Jurkat, Clone E6-1 (cell line): ENCODE measurements around the gene PSMA7. TPM values are rescaled to one million over a fixed set of nuclear protein-coding genes. Genes with fewer than 3 reads are reported as not detected.

Source experiments
- DNase-seq: peaks from one replicate; pipeline ENCODE4 v3.0.0-alpha.2; 2011; ENCODE audit warnings: low read depth, low spot score
- H3K4me3 ChIP-seq: 2 replicates; pipeline ENCODE4 v1.5.1; 2011; ENCODE audit warnings: mild to moderate bottlenecking, low read length, control low read depth, moderate library complexity
- polyA plus RNA-seq: library from polyadenylated mRNA; unstranded; fragments of >200 nt; gene quantifications from one replicate; pipeline ENCODE4 v1.2.1, GENCODE V29; 2012; ENCODE audit warnings: missing spikeins; ENCODE audit not compliant: insufficient read length, insufficient read depth

PSMA7 gene
- polyA plus RNA-seq: 375 TPM

DNA sequence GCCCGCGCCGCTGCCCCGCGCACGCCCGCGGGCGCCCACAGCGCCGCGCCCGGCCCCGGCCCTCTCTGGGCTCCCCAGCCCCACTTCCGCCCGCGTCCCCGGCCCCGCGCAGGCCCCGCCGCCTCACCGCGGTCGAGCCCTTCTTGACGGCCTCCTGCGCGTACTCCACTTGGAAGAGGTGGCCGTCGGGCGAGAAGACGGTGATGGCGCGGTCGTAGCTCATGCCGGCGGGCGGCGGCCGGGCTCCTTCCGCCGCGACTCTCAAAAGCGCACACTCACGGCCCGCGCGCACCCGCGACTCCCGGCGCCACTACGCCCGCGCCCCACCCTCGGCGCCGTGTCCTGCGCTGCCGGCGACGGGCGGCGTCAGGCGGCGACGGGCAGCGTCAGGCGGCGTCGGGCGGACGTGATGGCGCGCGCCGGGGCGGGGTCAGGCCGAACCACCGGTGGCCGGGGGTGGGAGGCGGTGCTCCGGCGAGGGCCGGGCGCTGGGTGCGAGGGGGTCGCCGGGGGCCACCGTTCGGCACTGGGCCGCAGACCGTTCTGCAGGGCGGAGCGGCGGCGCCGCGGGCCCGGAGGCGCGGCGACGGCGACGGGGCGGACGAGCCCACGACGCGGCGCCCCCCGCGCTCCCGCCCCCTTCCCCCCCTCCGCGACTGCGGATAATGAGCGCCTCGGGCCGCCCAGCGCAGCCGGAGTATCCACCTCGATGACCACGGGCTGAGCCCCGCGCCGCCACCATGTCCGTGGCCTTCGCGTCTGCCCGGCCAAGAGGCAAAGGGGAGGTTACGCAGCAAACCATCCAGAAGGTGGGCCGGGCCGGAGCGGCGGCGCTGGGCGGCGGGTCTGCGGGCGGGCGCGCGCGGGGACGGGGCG is at the start of gene PSMA7, which contains the start of gene SS18L1:
PSMA7 (minus strand) TSS at position 314 of the 876 bp plus-strand sequence; CDS start at position 223, 91 bp downstream.
SS18L1 (plus strand) TSS at position 689 of the 876 bp plus-strand sequence; CDS start at position 741, 52 bp downstream.
- H3K4me3 ChIP-seq: peak within 1 kb of the TSS; percentile 78
- DNase-seq: peak; percentile 64

DNA sequence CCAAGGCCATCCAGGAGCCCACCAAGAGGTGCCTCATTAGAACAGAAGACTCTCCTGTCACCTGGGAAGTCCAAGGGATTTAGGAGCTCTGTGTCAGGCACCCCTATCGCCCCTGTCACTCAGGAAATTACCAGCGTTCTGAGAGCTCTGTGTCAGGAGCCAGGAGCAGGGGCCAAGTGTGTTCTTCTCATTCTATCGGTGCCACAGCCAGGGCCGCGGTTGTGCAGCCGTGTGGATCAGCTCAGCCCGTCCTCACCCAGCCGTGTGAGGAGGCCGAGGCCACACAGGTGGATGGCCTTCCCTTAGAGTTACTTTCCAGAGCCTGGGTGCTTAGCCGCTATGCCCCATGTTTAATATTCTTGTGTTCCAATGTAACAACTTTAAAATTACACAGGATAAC is 49.4 kb upstream of the PSMA7 start:
- DNase-seq: no peak
- H3K4me3 ChIP-seq: no peak overlapping the region

DNA sequence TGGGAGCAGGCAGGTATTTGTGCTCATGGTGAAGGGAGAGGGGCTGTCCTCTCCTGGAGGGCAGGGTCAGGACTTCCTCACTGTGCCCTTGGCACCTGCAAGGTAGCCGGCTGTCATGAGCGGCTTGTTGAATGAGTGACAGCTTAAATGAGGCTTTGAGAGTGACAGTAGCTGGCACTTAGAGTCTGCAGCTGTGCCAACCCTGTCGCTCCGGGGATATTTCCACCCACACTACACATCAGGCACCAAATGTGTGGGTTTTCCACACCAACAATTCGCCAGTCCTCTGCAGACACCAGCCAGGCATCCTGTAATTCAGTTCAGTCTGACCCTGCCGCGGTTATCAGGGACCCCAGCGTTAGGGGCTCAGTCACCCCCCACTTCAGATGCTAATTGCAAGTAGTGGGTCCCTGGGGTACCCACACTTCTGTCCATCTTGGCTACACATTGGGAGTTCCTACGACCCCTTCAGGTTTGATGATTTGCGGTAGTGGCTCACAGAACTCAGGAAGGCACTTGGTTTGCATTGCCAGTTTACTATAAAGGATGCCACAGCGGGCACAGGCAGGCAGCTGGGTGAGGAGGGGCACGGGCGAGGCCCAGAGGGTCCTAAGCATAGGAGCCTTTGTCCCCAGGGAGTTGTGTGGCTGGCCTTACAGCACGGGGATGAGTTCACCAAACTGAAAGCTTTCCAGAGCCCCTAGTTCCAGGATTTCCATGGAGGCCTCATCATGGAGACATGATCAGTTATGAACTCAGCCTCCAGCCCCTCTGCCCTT is 48.8 kb upstream of the PSMA7 start:
- H3K4me3 ChIP-seq: no peak overlapping the region
- no peak for DNase-seq

DNA sequence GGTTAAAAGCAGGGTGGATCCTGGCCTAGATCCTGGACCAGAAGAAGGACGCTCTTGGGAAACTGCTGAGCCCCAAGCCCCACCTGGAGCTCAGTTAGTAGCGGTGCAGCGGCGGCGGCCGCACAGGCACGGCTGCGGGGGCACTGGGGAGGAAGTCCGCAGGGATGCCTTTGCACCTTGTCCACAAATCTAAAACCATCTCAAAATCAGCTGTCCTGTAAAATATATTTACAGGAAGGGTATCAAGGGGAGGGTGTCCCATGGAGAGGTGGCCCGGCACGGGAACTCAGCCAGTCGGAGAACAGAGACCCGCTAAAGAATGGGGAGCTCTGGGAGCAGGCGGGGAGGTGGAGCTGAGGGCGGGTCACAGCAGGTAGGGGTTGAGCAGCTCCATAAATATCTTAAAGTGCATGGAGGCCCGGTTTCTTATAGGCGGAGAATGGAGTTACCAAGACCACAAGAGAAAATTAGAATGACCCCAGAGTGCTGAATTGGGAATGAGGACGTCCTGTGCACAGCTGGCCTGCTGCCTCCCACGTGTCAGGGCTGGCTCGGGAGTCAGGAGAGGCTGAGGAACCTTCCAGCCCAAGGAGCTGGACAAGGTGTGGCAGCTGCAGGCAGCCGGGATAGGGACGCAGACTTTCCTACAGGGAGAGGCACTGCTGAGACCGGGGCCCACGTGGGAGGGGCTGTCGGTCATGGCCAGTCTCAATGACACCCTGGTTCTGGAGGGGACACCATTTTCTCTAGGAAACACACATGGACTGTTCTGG is 47.6 kb upstream of the PSMA7 start:
- no peak overlapping the region for H3K4me3 ChIP-seq
- no peak for DNase-seq

DNA sequence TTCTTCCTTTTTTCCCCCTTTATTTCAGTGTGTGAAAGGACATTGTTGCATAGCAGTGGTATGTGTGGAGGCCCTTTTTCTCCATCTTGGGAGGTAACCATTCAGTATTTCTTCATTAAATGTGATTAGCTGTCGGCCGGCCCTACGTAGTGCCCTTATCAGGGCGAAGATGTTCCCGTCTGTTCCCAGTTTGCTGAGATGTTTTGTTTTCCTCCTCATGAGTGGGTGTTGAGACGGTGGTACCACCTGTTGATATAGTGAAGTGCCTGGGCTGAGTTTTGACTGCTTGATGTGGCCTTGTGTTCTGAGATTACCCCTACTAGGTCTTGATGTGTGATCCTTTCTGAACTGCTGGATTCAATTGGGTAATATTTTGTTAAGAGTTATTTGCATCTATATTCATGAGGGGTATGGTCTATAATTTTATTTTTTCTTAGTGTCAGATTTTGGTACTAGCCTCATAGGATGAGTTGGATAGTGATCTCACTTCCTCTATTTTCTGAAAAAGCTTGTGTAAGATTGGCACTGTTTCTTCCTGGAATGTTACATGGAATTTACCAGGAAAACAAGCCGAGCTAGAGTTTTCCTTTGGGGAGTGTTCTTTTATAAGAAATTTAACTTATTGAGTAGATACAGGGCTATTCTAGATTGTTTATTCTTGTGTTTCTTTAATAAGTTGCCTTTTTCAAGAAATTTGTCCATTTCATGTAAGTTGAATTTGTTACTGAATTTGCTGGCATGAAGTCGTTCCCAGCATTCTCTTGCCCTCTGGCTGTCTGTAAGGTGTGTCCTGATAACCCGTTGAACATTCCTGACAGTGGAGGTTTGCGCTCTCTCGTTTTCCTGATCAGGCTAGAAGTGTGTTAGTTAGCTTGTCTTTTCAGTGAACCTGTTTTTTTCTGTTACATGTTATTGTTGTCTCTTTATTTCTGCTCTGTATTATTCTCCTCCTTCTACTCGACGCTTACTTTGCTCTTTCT is 44.0 kb upstream of the PSMA7 start:
- no peak for DNase-seq

DNA sequence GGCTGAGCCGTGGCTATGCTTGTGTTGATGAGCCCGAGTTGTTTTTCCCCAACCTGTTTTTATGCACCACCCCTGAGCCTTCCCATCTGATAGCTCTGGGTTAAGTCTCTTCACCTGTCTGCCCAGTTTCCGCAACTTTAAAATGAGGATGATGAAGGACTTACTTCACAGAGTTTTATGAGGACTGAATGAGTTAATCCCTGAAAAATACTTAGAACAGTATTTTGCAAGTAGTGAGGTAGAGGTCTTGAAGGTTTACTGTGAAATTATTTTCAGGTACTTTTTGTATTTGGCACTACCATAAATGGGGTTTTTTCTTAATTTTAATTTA is 42.9 kb upstream of the PSMA7 start:
- DNase-seq: no peak
- H3K4me3 ChIP-seq: no peak overlapping the region

More for the DNA sequence above, 44.0 kb upstream of the PSMA7 start:
- no peak overlapping the region for H3K4me3 ChIP-seq

DNA sequence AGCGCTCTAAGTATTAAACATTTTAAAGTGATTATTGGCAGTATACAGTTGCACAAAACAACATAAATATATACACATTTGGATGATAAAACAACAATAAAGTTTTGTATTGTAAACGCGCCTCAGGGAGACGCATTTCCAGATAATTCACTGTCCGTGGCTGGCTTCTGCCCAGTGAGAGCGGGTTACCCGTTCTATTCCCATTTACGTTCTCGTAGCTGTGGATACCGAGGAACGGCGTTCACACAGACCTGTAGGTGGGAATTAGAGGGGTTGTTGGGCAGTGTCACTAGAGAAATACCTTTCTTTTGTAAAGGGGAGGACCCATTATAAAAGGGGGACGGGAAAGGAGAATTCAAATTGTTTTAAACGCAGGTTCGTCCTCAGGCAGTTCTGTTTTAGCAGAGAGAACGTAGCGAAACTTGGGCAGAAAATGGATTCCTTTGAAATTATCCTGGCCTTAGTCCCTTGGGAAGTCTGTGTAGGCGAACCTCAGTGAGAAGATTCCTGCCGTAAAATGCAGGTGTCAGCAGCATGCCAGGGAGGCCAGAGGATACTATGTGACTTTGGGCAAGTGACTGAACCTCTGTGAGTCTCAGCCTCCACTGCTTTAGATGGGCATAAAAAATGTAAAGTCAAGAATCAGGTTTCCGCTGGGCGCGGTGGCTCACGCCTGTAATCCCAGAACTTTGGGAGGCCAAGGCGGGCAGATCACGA is 40.4 kb upstream of the PSMA7 start:
- DNase-seq: no peak
- H3K4me3 ChIP-seq: peak overlapping the region; percentile 95

DNA sequence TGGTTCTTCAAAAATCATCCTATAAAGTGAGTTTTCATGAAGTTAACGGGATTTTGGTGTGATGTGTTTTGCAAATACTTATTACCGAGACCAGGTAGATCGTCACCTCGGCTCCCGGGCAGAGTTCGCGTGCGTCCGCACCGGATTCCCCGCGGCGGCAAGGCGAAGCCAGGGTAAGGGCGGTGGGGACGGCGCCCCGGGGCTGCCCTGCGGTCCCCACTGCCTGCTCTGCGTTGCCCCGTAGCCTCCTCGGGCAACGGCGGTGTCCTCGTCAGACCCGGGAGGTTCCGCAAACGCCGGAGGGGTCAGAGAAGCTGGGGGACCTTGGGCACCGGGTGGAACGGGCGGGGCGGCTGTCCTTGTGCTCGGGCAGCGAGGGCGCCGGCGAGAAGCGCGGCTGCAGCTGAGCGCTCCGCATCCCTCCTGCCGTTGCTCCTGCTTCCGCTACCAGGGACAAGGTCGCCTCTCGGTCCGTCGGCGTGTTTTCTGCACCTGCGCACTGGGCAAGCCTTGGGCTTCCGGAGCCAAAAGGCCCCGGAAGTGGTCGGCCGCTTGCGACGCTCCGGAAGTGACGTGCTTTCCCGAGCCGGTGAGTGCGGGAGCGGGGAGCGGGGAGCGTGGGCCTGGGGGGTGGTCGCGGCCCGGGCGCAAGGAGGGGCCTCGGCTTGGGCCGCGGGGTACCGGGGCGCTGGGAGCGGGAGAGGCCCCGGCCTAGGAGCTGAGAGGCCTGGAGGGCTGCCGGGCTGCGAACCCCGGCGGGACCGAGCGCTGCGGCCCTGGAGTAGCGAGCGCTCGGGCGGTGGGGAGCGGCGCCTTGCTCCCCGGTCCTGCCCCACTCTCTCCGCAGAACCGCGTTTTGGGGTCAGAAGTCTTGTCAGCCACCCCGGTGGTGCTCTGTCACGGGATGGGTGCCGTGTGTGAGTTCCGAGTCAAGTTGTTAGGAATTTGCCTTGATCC is 39.6 kb upstream of the PSMA7 start, which contains the start of gene MTG2:
MTG2 (plus strand) TSS at position 560 of the 957 bp plus-strand sequence. CDS start 10,393 bp downstream, outside the sequence.
- H3K4me3 ChIP-seq: peak within 1 kb of the TSS; percentile 95
- peak; percentile 95 for DNase-seq

DNA sequence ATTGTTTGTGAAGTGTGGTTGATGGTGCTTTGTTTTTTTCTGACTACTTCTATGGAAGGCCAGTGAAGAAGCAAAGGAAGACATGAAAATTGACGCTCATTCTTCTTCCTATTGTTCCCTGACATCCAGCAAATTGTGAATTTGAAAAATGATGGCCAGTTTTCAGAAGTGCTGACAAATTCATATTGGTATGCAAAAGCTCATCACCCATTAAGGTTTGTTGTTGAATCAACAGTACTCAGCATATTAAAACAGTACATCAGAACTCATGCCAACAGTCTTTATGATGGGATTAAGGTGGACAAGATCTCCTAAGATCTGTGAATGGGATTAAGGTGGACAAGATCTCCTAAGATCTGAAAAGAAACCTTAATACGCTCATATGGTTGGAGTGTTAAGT is 38.6 kb upstream of the PSMA7 start:
- H3K4me3 ChIP-seq: peak overlapping the region; percentile 95
- DNase-seq: no peak

DNA sequence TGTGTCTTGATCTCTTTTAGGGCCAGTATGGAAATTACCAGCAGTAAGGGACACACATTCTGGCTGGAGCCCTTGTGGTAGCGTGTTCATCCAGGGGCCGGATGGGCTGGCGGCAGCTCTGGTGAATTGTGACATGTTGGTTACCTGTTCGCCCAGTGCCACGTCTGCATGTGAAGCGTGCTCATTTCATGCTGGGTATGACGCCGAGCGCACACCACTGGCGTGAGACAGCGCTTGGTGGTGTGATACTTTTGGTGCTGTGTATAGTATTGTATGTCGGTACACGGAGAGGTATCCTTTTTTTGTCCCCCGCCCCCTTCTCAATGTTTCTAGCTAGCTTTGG is 35.9 kb upstream of the PSMA7 start:
- H3K4me3 ChIP-seq: no peak overlapping the region
- no peak for DNase-seq

DNA sequence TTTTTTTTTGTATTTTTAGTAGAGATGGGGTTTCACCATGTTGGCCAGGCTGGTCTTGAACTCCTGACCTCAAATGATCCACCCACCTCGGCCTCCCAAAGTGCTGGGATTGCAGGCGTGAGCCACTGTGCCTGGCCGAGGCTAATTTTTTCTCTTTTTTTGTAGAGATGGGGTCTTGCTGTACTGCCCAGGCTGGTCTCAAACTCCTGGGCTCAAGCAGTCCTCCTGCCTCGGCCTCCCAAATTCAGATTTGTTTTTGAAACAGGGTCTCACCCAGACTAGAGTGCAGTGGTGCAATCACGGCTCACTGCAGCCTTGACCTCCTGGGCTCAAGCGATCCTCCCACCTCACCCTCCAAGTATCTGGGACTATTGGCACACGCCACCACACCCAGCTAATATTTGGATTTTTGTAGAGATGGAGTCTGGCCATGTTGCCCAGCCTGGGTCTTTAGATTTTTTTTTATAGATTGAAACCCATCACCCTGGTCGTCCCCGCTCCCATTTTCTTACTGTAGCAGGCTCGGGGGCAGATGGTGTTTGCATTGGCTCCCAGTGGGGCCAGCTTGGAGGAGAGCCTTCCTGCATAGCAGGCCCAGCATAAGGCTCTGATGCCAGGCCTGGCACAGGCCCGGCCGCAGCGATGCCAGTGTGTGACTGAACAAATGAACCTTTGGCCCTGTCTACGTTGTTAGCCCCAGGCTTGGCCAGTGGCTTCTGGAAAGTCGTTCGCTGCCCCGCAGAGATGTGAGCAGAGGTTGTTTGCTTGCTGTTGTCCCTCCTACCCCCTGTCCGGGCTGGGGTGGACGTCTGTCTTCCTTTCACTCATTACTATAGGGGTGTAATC is 35.3 kb upstream of the PSMA7 start:
- no peak overlapping the region for H3K4me3 ChIP-seq
- DNase-seq: no peak

DNA sequence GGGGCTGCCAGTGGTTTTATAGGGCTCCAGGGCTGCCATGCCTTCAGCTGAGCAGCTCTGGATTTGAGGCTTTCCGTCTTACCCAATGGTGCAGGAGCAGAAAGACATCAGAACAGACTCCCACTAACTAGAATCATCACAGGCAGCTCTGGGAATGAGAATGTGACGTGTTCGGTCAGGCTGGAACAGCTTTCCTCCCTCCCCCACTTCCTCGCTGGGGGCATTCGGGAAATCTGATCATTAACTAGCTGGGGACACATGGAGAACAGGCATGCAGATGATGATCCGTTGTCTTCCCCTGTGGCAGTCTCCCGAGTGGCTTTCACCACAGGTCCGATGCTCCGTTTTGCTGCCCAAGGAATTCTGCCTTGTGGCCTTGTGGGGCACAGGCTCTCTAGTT is 34.1 kb upstream of the PSMA7 start:
- no peak overlapping the region for H3K4me3 ChIP-seq
- no peak for DNase-seq

DNA sequence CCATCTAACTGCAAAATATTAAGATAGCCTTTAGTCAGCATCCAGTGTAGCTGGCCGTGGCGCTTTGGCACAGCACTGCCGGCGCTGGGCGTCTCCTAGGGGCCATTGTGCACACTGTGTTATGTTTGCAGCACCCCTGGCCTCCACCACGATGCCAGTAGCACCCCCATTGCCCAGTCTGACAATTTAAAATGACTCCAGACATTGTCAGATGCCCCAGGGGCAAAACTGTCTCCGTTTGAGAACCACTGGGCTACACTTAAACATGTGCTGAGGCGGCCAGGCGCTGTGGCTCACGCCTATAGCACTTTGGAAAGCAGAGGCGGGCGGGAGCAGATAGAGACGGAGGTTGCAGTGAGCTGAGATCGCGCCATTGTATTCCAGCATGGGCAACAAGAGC is 33.7 kb upstream of the PSMA7 start:
- H3K4me3 ChIP-seq: no peak overlapping the region
- DNase-seq: no peak

DNA sequence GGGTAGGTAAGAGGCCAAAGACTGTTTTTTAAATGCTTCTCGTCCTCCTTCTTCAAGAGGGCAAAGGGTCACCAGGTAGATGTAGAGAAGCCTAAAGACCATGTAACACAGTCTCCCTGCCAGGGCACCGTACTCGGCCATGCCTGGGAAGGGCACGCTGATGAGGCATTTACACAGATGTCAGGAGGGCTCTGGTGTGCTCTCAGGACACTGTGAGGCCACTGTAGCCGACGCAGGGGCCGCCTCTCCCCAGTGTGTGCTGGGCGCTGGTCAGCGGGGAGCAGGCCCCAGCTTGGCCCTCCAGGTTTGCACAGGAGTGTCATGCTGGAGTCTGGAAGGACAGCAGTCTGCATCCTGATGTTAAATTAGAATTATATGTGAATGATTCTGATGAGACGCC is 32.5 kb upstream of the PSMA7 start:
- H3K4me3 ChIP-seq: no peak overlapping the region
- no peak for DNase-seq

DNA sequence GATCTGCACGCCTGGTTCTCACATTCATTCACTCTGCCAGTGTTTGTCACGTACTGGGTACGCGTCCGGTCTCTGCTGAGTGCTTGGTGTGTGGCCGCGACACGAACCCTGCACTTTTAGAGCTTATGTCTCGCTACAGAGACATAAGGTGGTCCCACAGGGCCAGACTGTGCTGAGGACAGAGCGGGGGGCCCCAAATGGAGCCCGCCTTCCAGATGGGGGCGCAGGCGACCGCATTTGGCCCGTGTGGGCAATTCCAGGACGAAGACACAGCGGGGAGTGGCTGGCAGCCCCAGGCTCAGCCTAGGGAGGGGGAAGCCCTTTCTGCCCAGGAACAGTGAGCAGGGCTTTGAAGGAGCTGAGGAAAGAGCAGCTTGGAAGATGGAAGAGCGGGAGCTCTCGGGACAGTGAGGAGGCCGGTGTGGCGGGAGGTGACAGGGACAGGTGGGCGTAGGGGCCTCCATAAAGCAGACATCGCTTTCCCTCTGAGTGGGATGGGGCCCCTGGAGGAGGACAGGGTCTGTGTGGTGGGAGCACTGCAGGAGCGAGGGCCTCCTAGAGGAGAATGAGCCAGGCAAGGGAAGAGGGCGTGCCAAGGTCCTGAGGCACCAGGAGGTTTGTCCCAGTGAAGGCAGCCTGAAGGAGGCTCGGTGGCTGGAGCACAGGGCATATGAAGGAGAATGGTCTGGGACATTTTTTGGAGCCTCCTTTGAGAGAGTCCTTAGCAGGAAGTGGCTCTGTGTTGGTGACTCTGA is 31.9 kb upstream of the PSMA7 start:
- no peak overlapping the region for H3K4me3 ChIP-seq
- DNase-seq: no peak
